ENCODE results near the gene PSPN. TPM values are rescaled to one million over a fixed set of nuclear protein-coding genes. Genes with fewer than 3 reads are reported as not detected.

The PSPN gene
- total and polyA plus RNA-seq, 9 of the 15 experiments (the other 6 are each of a cell fraction or from before 2014, with no cell fraction given): 0.21 to 1.1 (median 0.58) TPM

DNA sequence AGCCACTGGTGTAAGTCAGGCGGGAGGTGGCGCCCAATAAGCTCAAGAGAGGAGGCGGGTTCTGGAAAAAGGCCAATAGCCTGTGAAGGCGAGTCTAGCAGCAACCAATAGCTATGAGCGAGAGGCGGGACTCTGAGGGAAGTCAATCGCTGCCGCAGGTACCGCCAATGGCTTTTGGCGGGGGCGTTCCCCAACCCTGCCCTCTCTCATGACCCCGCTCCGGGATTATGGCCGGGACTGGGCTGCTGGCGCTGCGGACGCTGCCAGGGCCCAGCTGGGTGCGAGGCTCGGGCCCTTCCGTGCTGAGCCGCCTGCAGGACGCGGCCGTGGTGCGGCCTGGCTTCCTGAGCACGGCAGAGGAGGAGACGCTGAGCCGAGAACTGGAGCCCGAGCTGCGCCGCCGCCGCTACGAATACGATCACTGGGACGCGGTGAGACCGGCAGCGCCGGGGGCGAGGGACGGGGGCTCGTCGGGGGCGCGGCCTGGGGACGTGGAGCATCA lies 3.1 kb downstream of the PSPN start, which contains the start of gene ALKBH7 (continued):
- no peak for TF ChIP-seq ATF1 (CRISPR knock-in tag; IDR thresholded peaks at IDR 0.05)
- peak; percentile 89 for TF ChIP-seq ATF1 (tag; IDR thresholded peaks at IDR 0.05)
- TF ChIP-seq ZNF324 (CRISPR knock-in tag; IDR thresholded peaks at IDR 0.05): no peak
- TF ChIP-seq ZNF780A (CRISPR knock-in tag; IDR thresholded peaks at IDR 0.05): no peak
- TF ChIP-seq FUS (optimal IDR thresholded peaks at IDR 0.05; ENCODE audit: low read depth, low read length): peak; percentile 51
- TF ChIP-seq, protein P1, sequence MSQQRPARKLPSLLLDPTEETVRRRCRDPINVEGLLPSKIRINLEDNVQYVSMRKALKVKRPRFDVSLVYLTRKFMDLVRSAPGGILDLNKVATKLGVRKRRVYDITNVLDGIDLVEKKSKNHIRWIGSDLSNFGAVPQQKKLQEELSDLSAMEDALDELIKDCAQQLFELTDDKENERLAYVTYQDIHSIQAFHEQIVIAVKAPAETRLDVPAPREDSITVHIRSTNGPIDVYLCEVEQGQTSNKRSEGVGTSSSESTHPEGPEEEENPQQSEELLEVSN (IDR thresholded peaks at IDR 0.05; ENCODE audit: borderline replicate concordance in 1 of 2, extremely low read depth in 1 of 2, insufficient read depth in 1 of 2, insufficient read length in 1 of 2, low read depth in 1 of 2, low read length in 1 of 2, poor library complexity in 1 of 2, severe bottlenecking in 1 of 2): peak in 1 of 2 experiments; percentile 23
- peak; percentile 41 to 85 (median 67) for TF ChIP-seq YY1 (IDR thresholded peaks at IDR 0.05; ENCODE audit: borderline replicate concordance in 1 of 3, control insufficient read depth in 1 of 3, extremely low read depth in 1 of 3, insufficient read depth in 3 of 3, insufficient read length in 1 of 3, insufficient replicate concordance in 2 of 3, low read depth in 1 of 3, low read length in 2 of 3)
- TF ChIP-seq ZNF707 (CRISPR knock-in tag; conservative IDR thresholded peaks at IDR 0.05): no peak
- TF ChIP-seq NR2F6 (CRISPR knock-in tag; IDR thresholded peaks at IDR 0.05): peak; percentile 87; the same call in 1 of the 2 replicates
- TF ChIP-seq, protein P2, sequence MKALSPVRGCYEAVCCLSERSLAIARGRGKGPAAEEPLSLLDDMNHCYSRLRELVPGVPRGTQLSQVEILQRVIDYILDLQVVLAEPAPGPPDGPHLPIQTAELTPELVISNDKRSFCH (CRISPR knock-in tag; IDR thresholded peaks at IDR 0.05): no peak
- TF ChIP-seq, protein P2 (tag; IDR thresholded peaks at IDR 0.05): no peak
- TF ChIP-seq, protein P3, sequence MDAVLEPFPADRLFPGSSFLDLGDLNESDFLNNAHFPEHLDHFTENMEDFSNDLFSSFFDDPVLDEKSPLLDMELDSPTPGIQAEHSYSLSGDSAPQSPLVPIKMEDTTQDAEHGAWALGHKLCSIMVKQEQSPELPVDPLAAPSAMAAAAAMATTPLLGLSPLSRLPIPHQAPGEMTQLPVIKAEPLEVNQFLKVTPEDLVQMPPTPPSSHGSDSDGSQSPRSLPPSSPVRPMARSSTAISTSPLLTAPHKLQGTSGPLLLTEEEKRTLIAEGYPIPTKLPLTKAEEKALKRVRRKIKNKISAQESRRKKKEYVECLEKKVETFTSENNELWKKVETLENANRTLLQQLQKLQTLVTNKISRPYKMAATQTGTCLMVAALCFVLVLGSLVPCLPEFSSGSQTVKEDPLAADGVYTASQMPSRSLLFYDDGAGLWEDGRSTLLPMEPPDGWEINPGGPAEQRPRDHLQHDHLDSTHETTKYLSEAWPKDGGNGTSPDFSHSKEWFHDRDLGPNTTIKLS (IDR thresholded peaks at IDR 0.05; ENCODE audit: borderline replicate concordance, low read depth): 0 out of 2 replicates have a peak, but pooled peaks have one; percentile 34
- TF ChIP-seq, protein P4, sequence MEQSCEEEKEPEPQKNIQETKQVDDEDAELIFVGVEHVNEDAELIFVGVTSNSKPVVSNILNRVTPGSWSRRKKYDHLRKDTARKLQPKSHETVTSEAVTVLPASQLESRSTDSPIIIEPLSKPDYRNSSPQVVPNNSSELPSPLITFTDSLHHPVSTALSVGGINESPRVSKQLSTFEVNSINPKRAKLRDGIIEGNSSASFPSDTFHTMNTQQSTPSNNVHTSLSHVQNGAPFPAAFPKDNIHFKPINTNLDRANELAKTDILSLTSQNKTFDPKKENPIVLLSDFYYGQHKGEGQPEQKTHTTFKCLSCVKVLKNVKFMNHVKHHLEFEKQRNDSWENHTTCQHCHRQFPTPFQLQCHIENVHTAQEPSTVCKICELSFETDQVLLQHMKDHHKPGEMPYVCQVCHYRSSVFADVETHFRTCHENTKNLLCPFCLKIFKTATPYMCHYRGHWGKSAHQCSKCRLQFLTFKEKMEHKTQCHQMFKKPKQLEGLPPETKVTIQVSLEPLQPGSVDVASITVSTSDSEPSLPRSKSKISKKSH (CRISPR knock-in tag; IDR thresholded peaks at IDR 0.05): no peak
- TF ChIP-seq SMARCC2 (IDR thresholded peaks at IDR 0.05; ENCODE audit: low read depth): no peak
- TF ChIP-seq C11orf30 (IDR thresholded peaks at IDR 0.05; ENCODE audit: low read depth): no peak
